Inflammatory macrophage treated with lipopolysaccharide for 1 hour (primary cell): ENCODE results near the gene SEMA6B.

ENCODE experiments used
- DNase-seq, 2 donors: peaks; one replicate each; pipeline ENCODE4 v3.0.0-alpha.2; 2020 to 2022

Gene SEMA6B

GRCh38 chr19:4588291-4588761, 28.8 kb upstream of the SEMA6B start:
- peak; percentile 52 to 80 for DNase-seq

DNA sequence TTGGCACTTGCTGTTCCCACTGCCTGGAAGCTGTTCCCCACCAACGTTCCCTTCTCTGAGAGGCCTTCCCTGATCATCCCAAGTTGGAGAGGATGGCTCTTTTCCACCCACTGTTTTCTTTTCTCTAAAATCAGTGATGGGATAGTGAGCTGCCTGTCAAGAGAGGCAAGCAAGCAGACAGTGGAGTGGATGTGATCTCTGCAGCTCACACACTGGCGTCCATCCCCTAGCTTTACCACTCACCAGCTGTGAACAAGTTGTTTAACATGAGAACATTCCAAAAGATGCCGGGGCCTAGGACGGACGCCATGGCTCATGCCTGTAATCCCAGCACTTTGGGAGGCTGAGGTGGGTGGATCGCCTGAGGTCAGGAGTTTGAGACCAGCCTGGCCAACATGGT, 28.0 kb upstream of the SEMA6B start:
- DNase-seq, result no peak

- peak in 1 of 2 donors; percentile 56 for DNase-seq
Observed at GRCh38 chr19:4586691-4587090, 27.2 kb upstream of the SEMA6B start.

DNA sequence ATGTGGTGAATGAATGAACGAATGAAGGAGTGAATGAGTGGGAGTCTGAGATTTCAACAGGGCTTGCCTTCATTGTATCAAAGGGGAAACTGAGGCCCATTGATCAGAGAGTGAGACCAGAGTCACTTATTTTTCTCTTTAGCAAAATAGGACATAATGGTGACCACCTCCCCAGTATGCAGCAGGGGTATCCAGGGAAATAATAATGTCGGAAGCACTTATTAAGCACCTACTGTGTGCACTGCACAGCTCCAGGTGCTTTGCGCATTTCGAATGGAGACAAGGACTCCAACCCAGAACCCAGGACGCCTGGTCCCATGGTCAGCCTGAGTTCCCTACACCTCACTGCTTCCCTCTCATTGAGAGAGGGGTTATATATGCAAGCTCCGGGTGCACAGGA, 26.8 kb upstream of the SEMA6B start:
- DNase-seq, result no peak

DNA sequence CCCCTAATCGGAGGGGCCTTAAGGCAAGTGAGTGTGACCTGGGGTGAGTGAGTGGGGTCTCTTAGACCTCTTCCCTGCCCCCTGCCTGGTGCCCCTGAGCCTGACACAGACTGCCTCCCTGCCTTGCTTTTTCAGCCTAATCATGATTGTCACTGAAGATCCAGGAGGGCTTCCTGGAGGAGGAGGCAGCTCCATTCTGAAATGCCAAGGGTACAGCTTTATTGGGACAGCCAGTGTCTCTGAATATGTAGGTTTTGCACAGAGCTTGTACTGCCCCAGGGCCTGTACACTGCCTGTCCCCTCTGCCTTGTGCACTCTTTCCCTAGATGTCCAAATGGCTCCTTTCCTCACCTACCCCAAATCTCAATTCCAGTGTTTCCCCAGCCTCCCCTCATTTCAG, 26.1 kb upstream of the SEMA6B start:
- DNase-seq, result no peak

DNA sequence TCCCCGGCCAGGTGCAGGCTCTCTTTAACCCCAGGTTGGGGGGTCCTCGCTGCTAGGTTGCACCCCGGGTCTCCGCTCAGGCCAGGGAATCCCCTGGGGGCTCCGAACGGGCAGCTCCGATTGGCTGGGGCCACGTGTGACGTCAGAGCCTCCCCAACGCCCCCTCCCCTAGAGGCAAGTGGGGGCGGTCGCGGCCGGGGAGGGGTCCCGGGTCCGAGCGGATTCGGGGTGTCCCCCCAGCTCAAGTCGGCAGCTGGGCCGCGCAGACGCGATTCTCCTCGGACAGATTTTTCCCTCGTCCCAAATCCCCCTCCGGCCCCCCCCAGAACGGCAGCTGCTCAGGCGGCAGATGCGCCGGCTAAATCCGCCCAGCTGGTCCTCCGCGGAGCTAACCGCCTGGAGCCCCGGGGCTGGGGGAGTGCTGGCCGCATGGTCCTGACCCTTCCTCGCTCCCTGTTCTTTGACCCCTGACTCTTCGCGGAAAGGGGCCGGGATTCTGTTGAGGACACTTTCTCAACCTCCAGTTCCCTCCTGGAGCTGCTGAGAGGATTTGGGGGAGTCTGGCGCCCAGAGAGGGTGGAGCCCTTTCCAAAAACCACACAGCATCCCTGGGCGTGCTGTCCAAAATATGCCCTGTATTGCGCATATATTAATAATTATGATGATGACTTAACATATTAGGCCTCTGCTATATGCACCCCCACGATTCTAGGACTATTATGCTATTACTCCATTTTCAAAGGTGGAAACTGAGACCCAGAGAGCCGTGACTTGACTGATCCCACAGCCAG, 25.4 kb upstream of the SEMA6B start:
- no peak for DNase-seq

- peak in 1 of 2 donors; percentile 22 for DNase-seq
Observed at GRCh38 chr19:4583961-4584669, 24.6 kb upstream of the SEMA6B start.

DNA sequence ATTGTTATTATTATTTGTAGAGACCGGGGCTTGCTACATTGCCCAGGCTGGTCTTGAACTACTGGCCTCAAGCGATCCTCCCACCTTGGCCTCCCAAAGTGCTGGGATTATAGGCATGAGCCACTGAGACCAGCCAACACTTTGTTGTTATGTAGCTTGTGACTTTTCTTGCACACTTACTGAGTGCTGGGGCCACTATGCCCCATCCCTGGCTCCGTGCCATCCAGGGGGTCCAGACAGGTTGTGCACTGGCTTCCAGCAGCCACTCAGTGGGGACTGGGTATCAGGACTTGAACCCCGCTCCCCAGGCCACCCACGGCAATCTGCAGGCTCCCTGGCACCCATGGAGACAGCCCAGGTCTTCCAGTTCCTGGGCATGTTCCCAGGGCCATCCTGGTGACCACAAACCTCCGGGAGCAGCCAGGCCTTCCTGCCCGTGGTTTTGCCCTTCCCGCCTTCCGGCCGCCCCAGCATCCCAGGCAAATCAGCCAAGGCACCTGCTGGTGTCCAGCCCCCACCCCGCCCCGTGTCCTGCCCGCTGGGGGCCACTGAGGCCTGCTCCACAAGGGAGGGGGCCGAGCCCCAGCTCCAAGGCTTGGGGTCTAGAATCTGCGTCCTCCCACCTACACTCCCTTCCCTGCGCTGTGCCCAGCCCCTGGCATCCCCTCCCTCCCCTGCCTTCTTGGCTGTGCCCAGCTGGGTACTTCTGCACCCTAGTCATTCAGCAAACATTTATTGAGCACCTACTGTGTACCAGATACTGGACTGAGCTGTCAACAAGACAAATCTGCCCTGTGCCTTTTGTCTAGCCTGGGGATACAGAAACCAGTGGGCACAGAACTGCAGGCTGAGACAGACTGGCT, 23.7 kb upstream of the SEMA6B start:
- DNase-seq, result no peak

- DNase-seq, result no peak
Observed at GRCh38 chr19:4581666-4582553, 22.4 kb upstream of the SEMA6B start.

DNA sequence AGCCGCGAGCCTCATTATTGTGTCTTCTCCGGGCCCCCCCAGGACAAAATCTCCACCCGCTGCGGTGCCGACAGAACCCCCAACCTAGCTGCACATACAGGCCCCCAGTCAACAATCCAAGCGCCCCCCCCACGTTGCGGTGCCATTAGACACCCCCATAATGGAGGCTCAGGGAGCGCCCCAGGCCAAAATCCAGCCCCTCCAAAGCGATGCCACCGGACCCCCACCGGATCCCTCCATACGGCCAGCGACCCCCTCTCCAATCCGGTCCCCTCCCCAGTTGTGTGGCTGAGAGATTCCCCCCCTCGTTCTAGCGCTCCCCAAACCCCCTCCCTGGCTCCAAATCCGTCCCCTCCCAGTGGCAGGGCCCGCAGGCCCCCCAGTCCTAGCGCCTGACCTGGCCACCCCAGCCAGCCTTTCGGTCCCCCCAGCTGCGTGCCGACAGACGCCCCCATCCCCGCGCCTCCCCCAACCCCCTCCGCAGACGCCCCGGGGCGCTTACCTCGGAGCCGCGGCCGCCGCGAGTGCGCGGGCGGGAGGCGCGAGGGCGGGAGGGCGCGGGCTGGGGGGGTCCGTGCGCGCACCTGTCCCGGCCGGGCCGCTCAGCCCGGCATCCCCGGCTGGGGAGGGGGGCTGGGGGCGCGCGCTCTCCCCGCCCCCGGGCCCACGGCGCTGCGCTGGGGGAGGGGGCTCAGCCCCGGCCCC, 21.6 kb upstream of the SEMA6B start:
- no peak for DNase-seq

DNA sequence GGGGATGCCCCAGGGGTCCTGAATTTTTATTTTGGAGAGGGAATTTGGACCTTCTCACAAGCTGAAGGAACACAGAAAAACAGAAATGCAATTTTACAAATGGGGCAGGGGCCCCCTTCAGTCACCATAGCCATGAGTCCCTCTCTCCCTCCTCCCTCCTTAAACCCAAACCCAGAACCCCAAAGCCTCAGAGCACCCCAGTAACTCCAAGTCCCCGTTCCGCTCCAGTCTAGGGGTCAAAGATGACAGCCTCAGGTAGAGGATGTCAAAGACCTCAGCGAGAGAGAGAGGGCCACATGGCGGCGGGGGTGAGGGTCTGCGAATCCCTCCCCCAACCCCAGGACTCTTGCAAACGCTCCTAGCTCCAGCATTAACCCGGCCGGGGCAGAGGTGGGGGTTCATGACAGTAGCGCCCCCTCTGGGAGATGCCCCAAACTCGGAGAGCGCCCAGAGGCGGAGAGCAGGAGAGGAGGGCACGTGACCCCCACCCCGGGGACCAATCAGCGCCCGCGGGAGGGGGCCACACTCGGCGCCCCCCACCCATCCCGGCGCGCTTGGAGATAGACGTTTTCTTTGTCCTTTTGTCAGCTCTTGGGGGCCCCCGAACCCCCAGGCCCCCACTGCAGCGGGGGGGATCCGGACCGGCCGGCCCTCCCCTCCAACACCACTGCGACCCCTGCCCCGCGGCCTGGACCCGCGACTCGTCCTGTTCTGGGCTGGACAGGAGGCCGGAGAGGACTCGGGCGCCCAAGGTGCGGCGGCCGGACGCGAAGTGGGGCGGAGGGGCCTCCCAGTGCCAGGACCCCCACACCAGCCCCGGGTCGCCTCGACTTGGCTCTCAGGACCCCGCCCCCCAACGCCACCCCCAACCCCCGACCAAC, 20.8 kb upstream of the SEMA6B start:
- DNase-seq, result no peak

GRCh38 chr19:4579389-4579788, 19.9 kb upstream of the SEMA6B start:
- no peak for DNase-seq

DNA sequence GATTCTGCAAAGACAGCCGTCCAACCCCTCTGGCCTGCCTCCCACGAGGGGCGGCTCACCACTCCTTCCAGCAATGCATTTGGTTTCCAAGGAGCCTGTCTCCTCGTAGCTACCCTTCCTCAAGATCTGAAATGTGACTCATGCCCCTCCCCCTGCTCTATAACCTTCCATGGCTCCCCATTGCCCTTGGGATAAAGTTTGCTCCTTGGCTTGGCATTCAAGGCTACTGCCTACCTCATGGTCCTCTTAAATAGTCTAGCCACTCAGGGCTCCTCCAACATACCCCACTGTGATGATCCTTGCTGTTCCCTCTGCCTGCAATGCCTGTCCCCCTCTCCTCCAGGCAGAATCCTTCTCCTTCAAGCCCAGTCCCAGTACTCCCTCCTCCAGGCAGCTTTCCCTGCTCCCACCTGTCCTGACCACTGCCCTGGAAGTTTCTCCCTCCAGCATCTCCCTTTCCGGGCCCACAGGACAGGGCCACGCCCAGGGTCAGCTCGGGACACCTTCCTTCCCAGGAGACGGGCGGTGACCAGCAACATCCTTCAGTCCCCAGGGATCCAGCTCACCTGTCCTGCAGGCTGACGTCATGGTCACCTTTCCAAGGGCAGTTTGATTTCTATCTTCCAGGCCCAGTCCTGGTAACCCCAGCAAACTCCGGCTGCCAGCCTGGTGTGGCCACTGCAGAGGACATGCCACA, 19.2 kb upstream of the SEMA6B start:
- no peak for DNase-seq

DNA sequence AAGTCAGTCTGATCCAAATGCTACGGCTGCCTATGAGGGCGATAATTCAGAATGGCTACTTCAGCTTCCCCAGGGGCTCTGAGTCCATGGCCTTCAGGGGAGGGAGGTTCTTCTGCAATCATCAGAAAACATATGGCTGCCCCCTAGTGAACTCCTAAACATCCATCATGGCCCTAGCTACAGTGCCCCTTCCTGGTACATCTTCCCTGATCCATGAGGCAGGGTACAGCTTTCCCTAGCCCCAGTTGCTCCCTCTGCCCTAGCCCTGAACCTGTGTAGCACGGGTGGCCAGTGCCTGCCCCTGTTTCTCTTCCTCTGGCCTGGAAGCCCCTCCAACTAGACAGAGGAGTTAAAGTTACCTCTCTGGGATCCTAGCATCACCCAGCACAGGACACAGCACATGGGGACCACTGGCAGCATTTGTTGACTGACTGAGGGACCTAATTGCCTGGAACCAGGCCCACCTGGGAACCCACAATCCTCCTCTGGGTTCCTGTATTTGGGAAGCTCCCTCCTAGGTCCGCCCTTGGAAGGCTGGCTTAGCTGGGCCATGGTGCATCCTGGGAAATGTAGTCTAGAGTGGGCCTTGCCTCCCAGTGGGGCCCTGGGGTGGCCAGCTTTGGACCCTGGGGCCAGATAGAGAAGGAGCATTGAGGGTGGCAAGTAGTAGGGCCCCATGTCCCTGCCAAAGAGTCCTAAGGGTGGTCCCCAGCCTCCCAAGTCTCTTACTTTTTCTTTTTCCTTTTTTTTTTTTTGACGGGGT, 17.7 kb upstream of the SEMA6B start:
- no peak for DNase-seq

GRCh38 chr19:4576016-4576933, 16.8 kb upstream of the SEMA6B start:
- DNase-seq, result peak; percentile 33 to 84

DNA sequence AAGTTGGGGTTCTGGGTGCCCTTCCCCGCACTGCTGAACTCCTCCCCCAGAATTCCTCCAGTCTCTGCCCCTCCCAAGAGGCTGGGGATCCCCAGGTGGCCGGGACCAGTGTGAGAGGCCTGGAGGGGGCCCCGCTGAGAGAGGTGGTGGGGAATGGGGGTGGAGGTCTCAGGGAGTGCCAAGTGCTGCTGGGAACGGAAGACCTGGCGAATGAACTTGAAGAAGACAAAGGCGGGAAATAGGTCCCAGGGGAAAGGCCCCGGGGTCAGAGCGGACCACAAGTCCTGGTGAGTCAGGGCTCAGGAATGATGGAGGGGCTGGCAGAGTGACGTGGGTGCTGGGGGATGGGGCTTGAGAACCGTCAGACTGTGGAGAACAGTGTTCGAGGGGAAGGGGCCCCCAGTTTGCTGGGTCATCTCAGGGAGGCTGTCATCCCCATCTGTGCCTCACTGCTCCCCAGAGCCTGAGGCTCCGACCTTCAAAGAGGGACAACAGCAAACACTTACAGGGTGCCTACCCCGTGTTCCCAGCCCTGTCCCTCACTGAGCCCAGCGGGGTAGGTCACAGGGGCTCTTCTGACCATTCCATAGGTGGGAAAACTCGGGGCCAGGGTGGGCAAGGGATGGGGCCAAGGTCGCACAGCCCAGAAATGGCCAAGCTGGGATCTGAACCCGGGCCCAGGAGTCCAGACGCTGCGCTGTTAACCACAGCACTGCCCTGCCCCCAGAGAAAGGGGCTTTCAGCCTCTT, 16.0 kb upstream of the SEMA6B start:
- DNase-seq, result no peak

DNA sequence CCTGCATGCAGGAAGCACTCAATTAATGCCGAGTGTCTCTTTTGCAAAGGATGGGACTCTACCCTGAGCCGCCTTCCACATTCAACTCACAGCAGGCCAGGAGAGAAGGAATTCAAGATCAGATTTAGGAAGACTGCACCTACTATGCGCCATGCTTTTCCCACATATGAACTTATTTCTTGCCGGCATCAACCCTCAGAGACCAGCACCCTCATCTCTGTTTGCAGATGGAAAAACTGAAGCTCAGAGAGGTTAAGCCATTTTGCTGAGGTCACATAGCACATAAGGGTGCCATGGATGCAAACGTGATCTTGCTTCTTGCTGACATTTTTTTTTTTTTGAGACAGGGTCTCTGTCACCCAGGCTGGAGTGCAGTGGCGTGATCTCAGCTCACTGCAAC, 14.2 kb upstream of the SEMA6B start:
- DNase-seq, result no peak
